Measurements from ENCODE around the gene PCDHGC3. TPM values are rescaled to one million over a fixed set of nuclear protein-coding genes. Genes with fewer than 3 reads are reported as not detected.

The PCDHGC3 gene
- total RNA-seq, 1 donor from 2014 or later, result 14.7 TPM

- Mint-ChIP-seq H3K9me3 (peaks cover 61% of the 10 kb centered on the region), H3K4me1 (peaks cover 15% of the 10 kb centered on the region), H3K27ac (no peak overlapping the region), H3K27me3 (ENCODE audit: insufficient read depth, low read depth) (peaks cover 10% of the 10 kb centered on the region), H3K4me3 (peak overlapping the region; percentile 6), H3K36me3 (peaks cover 61% of the 10 kb centered on the region)
- Histone ChIP-seq H3K4me3 (peak overlapping the region; percentile 64), H3K4me2 (peak overlapping the region; percentile 96), H3K9ac (no peak overlapping the region), H3K27ac (no peak overlapping the region), H3F3A (ENCODE audit: low read depth) (peaks cover 13% of the 10 kb centered on the region), H3K27me3 (peaks cover 45% of the 10 kb centered on the region), H3K79me2 (ENCODE audit: low read depth) (no peaks in the 10 kb centered on the region), H3K4me1 (peaks cover 5% of the 10 kb centered on the region), H3K9me3 (ENCODE audit: low read depth) (no peaks in the 10 kb centered on the region), H3K36me3 (no peaks in the 10 kb centered on the region), H2AFZ (replicated peaks) (no peak overlapping the region), H4K20me1 (ENCODE audit: low read depth) (peaks cover 33% of the 10 kb centered on the region)
- TF ChIP-seq EZH2phosphoT487 (IDR thresholded peaks at IDR 0.05), result no peak
- TF ChIP-seq, protein P1, sequence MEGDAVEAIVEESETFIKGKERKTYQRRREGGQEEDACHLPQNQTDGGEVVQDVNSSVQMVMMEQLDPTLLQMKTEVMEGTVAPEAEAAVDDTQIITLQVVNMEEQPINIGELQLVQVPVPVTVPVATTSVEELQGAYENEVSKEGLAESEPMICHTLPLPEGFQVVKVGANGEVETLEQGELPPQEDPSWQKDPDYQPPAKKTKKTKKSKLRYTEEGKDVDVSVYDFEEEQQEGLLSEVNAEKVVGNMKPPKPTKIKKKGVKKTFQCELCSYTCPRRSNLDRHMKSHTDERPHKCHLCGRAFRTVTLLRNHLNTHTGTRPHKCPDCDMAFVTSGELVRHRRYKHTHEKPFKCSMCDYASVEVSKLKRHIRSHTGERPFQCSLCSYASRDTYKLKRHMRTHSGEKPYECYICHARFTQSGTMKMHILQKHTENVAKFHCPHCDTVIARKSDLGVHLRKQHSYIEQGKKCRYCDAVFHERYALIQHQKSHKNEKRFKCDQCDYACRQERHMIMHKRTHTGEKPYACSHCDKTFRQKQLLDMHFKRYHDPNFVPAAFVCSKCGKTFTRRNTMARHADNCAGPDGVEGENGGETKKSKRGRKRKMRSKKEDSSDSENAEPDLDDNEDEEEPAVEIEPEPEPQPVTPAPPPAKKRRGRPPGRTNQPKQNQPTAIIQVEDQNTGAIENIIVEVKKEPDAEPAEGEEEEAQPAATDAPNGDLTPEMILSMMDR (IDR thresholded peaks at IDR 0.05), result no peak
- no peak for TF ChIP-seq EZH2 (IDR thresholded peaks at IDR 0.05)
- no peak for DNase-seq (ENCODE audit: low spot score)
These were observed 1.3 kb downstream of the PCDHGC3 start for GRCh38 chr5:141477044-141477575.

DNA sequence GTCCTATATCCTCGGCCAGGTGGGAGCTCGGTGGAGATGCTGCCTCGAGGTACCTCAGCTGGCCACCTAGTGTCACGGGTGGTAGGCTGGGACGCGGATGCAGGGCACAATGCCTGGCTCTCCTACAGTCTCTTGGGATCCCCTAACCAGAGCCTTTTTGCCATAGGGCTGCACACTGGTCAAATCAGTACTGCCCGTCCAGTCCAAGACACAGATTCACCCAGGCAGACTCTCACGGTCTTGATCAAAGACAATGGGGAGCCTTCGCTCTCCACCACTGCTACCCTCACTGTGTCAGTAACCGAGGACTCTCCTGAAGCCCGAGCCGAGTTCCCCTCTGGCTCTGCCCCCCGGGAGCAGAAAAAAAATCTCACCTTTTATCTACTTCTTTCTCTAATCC is 2.0 kb downstream of the PCDHGC3 start:
- H3K4me3 Mint-ChIP-seq, result no peak overlapping the region
- peaks cover 5% of the 10 kb centered on the region for H3K4me1 ChIP-seq
- no peak overlapping the region for H3K4me3 ChIP-seq

DNA sequence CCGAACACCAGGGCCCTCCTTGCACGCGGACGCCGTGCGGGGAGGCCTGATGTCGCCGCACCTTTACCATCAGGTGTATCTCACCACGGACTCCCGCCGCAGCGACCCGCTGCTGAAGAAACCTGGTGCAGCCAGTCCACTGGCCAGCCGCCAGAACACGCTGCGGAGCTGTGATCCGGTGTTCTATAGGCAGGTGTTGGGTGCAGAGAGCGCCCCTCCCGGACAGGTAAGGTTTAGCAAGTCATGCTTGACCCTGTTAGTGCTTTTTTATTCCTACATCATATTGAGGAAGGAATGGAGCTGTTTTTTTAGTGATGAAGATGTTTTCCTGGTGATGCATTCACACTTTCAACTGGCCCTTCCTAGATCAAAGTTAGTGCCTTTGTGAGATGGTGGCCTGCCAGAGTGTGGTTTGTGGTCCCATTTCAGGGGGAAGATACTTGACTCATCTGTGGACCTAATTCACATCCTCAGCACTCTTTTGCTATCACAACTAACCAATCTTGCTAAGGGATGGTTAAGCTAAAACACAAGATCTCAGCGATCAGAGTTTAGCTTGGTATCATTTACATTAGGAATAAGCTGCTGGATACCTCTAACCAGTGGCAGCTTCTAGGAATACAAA is 2.7 kb downstream of the PCDHGC3 start:
- Histone ChIP-seq H3F3A (ENCODE audit: low read depth) (peaks cover 20% of the 10 kb centered on the region), H3K4me1 (peaks cover 10% of the 10 kb centered on the region), H3K36me3 (no peaks in the 10 kb centered on the region), H3K9ac (no peak overlapping the region), H3K4me2 (no peak overlapping the region), H3K27ac (no peak overlapping the region), H3K4me3 (no peak overlapping the region), H3K27me3 (peaks cover 45% of the 10 kb centered on the region), H2AFZ (replicated peaks) (no peak overlapping the region), H3K79me2 (ENCODE audit: low read depth) (peaks cover 7% of the 10 kb centered on the region), H4K20me1 (ENCODE audit: low read depth) (peaks cover 41% of the 10 kb centered on the region), H3K9me3 (ENCODE audit: low read depth) (no peaks in the 10 kb centered on the region)
- Mint-ChIP-seq H3K27ac (no peak overlapping the region), H3K27me3 (ENCODE audit: insufficient read depth, low read depth) (peaks cover 10% of the 10 kb centered on the region), H3K4me1 (peaks cover 26% of the 10 kb centered on the region), H3K4me3 (peak overlapping the region; percentile 41), H3K36me3 (peaks cover 69% of the 10 kb centered on the region), H3K9me3 (peaks cover 70% of the 10 kb centered on the region)
- no peak for DNase-seq (ENCODE audit: low spot score)
- TF ChIP-seq EZH2 (IDR thresholded peaks at IDR 0.05) (no peak), EZH2phosphoT487 (IDR thresholded peaks at IDR 0.05) (no peak)
- TF ChIP-seq, protein P1 (IDR thresholded peaks at IDR 0.05), result peak; percentile 31

More for the DNA sequence above, 2.0 kb downstream of the PCDHGC3 start:
- H2AFZ ChIP-seq (replicated peaks), result no peak overlapping the region
- H4K20me1 ChIP-seq (ENCODE audit: low read depth), result peaks cover 35% of the 10 kb centered on the region
- H3K9me3 Mint-ChIP-seq, result peaks cover 66% of the 10 kb centered on the region
- peaks cover 66% of the 10 kb centered on the region for H3K36me3 Mint-ChIP-seq
- no peak overlapping the region for H3K9ac ChIP-seq
- peaks cover 20% of the 10 kb centered on the region for H3K4me1 Mint-ChIP-seq
- peaks cover 45% of the 10 kb centered on the region for H3K27me3 ChIP-seq
- no peak overlapping the region for H3K4me2 ChIP-seq
- H3K27ac Mint-ChIP-seq, result no peak overlapping the region
- peaks cover 10% of the 10 kb centered on the region for H3K27me3 Mint-ChIP-seq (ENCODE audit: insufficient read depth, low read depth)
- H3K9me3 ChIP-seq (ENCODE audit: low read depth), result no peaks in the 10 kb centered on the region
- TF ChIP-seq EZH2 (IDR thresholded peaks at IDR 0.05) (no peak), EZH2phosphoT487 (IDR thresholded peaks at IDR 0.05) (no peak)
- TF ChIP-seq, protein P1 (IDR thresholded peaks at IDR 0.05), result no peak
- no peak overlapping the region for H3K27ac ChIP-seq
- peaks cover under 1% of the 10 kb centered on the region for H3K79me2 ChIP-seq (ENCODE audit: low read depth)
- H3K36me3 ChIP-seq, result no peaks in the 10 kb centered on the region
- no peak for DNase-seq (ENCODE audit: low spot score)
- peaks cover 14% of the 10 kb centered on the region for H3F3A ChIP-seq (ENCODE audit: low read depth)

All from neural progenitor cell (in vitro differentiated cells).